GM20431 (cell line): ENCODE measurements around the gene APOE.
"Not testable (repeated sequence)": the region's sequence is repeated elsewhere in the genome, so short reads cannot be mapped to it uniquely, and the experiment has no call there.

Experiments used
- in situ Hi-C: fragments of 300-500 bp; cut with MseI, MboI; formaldehyde crosslinking; loops from one replicate; pipeline ENCODE4 v1.15.0; 2020; ENCODE audit warnings: low sequenced_read_pairs; ENCODE audit not compliant: unreplicated experiment

Gene APOE

DNA sequence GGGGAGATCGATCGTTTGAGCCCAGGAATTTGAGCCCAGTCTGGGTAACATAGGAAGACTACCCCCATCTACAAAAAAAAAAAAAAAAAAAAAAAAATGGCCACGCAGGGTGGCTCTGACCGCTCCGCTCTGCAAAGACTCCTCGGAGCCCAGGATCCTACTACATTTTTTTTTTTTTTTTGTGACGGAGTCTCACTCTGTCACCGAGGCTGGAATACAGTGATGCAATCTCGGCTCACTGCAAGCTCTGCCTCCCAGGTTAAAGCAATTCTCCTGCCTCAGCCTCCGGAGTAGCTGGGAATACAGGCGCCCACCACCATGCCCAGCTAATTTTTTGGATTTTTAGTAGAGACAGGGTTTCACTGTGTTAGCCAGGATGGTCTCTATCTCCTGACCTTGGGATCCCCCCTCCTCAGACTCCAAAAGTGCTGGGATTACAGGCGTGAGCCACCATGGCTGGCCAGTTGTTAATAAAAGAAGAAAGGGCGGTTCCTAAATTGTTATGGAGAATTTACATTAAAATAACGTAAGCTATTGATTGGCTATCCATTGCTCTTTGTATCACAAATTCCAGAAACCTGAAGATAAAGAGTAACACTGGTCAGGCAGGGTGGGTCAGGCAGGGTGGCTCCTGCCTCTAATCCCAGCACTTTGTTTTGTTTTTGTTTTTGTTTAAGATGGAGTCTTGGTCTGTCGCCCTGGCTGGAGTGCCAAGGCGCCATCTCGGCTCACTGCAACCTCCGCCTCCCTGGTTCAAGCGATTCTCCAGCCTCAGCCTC, 22.8 kb upstream of the APOE start:
- in situ Hi-C loops, result not testable (repeated sequence)

DNA sequence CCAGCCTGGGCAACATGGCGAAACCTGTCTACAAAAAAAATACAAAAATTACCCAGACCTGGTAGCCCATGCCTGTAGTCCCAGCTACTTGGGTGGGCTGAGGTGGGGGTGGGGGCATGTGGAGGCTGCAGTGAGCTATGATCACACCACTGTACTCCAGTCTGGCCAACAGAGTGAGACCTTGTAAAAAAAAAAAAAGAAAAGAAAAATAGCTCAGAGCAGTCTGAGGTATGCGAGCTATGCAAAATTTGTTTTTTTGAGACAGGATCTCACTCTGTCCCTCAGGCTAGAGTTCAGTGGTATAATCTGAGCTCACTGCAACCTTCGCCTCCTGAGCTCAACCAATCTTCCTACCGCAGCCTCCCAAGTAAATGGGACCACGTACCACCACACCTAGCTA, 21.7 kb upstream of the APOE start:
- in situ Hi-C loops, result no loop called here

DNA sequence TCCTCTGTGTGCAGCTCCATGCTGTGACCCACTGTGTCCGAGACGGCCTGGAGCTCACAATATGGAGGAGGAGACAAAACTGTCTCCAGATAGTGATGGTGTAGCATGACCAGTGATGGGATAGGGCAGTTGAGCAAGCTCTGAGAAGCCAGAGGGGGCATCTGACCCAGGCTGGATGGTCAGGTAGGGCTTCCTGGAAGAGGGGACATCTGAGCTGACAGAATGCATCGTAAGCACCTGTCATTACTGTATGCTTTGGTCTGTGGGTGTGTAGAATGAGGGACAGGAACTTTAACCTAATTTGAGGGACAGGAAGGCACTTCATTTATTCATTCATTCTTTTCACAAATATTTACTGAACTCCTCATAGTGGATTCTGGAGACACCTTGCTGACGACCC, 21.0 kb upstream of the APOE start:
- in situ Hi-C loops, result no loop called here

DNA sequence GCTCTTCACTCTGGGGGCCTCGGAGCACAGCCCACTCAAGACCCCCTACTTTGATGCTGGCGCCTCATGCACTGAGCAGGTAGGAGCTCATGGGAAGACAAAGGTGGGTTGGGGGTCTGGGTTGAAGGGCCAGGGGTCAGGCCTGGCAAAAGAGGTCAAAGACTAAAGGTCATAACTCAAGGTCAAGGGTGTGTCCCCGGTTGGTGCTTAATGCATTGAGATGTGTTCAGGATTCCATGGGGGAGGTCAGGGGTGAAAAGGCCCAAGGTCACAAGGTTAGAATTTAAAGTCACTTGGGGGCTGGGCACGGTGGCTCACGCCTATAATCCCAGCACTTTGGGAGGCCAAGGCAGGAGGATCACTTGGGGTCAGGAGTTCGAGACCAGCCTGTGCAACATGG, 19.5 kb upstream of the APOE start:
- in situ Hi-C loops, result no loop called here

DNA sequence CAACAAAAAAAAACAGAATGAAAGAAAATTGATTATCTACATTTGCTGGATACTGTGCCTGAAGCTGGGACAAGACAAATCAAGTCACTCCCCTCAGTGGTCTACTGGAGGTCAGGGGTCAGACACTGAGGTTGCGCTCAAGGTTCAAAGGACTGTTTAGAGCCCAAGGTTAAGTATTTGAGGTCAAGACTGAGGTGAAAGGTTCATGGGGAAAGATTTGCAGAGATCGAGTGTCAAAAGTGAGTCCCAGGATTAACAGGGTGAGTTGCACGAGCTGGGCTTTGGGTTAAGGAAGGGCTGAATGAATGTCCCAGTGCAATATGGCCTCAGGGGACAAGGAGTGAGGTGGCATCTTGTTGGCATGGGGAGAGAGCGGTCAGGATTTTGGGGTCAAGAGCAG, 17.9 kb upstream of the APOE start:
- in situ Hi-C loops, result no loop called here

DNA sequence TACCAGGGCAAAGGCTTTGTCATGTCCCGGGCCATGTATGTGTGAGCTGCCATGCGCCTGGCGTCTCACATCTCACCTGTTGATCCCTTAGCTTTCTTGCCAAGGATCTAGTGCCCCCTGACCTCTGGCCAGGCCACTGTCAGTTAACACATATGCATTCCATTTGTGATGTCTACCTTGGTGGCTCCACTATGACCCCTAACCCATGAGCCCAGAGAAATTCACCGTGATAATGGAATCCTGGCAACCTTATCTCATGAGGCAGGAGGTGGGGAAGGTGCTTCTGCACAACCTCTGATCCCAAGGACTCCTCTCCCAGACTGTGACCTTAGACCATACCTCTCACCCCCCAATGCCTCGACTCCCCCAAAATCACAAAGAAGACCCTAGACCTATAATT, 17.3 kb upstream of the APOE start:
- in situ Hi-C loops, result not testable (repeated sequence)

DNA sequence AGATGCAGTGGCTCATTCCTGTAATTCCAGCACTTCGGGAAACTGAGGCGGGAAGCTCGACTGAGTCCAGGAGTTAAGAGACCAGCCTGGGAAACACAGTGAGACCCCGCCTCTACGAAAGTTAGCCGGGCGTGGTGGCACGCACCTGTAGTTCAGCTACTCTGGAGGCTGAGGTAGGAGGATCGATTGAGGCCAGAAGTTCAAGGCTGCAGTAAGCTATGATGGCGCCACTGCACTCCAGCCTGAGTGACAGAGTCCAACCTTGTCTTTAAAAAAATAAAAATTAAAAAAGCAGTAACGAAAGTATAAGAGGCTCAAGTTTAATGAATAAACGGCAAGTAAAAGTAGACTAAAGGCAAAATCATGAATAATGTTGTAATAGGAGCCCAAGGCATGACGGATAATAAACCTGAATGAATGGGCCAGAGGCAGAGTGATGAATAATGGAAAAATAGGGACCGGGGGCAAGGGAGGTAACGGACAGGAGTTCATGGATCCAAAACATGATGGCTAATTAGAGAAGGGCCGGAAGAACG, 15.7 kb upstream of the APOE start:
- in situ Hi-C loops, result no loop called here

DNA sequence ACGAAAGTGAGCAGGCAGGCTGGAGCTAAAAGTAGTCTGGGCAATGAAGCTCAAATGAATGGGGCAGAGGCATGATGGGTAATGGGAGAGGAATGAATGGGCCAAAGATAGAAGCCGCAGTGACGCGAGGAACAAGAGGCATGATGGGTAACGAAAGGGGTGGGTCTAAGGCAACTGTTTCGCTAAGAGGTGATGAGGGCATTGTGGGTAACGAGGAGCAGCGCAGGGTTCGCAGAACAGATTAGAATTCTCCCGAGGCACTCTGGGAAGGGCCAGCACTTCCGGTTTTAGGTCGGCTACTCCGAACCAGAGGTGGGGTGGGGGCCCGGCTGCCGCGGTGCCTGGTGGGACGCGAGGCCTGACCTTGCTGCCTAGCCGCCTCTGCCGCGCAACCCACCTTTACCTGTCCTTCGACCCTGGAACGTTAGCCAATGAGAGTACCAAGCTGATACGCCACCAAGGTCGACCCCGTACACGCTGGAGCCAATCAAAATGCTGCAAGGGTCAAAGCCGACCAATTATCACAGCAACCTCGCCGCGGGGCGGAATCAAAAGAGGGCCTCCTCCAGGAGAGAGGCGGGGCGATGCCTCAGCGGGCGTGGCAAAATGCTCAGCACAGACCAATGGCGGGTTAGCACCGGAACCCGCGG, 15.1 kb upstream of the APOE start:
- in situ Hi-C loops, result no loop called here

DNA sequence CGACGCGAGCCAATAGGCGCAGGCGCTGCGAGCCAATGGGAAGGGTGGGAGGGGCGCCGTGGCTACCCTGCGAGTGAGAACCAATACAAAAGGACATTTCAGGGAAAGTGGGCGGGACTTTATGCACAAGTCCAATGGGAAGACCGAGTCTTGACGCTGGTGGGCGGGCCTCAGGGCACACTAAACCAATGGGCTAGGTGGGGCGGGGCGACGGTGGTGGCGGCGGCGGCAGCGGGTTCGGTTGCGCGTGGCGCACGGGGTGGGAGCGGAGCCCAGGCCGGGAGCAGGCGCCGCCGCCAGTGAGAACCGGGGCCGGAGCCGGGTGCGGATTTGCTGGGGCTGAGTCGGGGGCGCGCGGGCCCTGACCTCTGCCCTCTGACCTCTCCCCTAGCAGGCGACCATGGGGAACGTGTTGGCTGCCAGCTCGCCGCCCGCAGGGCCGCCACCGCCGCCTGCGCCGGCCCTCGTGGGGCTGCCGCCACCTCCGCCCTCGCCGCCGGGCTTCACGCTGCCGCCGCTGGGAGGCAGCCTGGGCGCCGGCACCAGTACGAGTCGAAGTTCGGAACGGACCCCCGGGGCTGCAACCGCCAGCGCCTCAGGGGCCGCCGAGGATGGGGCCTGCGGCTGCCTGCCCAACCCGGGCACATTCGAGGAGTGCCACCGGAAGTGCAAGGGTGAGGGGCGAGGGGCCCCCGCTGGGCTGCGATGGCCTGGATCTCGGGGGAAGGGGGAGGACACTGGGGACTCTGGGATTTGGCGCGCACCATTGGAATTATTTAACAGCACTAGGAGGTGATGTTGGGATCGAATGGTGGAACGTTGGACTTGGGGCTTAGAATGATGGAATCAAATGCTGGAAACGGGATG, 14.3 kb upstream of the APOE start, which contains the start of gene TOMM40:
TSS of gene TOMM40 (plus strand) at position 239 of the 867 bp plus-strand sequence. CDS start at position 401, 162 bp downstream.
- in situ Hi-C loops, result no loop called here

DNA sequence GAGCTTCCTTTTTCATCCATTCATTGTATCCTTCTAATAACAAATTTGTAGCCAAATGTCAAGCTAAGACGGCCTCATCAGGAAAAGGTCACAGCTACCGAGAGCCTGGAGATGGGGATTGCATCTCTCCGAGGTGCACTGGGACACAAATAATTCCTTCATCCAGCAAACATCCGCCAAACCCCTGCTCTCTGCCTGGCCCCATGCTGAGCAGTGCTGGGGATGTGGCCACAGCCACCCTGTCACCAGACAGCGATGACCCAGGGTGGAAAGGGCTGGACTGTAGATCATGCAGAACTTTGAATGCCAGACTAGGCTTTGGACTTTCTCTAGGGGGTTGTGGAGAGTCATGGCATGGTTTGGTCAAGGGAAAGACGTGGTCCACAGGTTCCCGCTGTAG, 12.7 kb upstream of the APOE start:
- in situ Hi-C loops, result no loop called here

DNA sequence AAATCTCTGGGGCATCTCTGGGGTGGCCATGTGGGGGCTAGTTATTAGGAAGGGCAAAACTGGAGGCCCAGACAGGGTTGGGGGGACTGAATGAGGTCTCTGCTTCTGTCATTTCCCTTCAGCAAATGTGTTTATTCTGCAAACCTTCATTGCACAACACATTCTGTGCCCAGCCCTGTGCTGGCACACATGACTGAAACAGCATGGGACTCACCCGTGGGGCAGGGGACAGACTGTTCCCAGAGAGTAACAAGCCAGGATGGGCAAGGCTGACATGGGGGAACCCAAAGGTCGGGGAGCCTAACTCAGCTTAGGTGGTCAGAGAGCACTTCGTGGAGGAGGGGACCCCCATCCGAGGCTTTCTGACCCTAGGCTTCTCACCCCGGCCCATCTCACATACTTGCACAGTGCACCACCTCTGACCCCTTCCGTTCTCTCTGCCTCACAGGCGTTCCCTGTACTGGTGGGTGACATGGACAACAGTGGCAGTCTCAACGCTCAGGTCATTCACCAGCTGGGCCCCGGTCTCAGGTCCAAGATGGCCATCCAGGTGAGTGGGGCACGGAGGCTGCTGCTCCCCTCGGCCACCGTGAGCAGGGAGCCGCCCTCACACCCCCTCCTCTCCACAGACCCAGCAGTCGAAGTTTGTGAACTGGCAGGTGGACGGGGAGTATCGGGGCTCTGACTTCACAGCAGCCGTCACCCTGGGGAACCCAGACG, 12.1 kb upstream of the APOE start:
- in situ Hi-C loops, result no loop called here

DNA sequence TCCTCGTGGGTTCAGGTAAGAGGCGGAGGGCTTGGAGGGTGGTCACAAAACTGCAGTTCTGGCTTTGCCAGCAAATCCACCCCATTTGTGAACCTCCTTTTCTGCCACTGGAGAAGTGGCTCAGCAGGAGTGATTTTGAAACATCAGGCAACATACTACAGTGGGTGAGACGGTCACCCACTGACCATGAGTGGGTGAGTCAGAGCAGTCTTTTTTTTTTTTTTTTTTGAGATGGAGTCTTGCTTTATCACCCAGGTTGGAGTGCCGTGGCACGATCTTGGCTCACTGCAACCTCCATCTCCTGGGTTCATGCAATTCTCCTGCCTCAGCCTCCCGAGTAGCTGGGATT, 11.6 kb upstream of the APOE start:
- in situ Hi-C loops, result no loop called here

DNA sequence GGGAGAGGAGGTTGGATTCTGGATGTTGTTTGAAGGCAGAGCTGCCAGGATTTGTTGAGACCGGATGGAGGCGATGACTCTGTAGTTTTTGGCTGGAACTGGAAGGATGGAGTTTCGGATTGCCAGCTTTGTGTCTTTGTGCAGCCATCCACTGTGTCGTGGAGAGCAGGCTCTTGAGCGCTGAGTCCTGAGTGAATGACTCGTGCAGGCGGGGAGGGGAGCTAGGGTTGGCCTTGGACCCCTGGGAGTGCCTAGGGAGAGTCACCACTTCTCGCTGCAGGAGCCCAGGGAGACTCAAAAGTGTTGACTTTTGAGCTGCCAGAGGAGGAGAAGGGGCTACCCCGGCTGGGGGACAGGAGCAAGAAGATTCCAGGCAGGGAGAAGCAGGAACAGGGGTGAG, 10.7 kb upstream of the APOE start:
- in situ Hi-C loops, result no loop called here

DNA sequence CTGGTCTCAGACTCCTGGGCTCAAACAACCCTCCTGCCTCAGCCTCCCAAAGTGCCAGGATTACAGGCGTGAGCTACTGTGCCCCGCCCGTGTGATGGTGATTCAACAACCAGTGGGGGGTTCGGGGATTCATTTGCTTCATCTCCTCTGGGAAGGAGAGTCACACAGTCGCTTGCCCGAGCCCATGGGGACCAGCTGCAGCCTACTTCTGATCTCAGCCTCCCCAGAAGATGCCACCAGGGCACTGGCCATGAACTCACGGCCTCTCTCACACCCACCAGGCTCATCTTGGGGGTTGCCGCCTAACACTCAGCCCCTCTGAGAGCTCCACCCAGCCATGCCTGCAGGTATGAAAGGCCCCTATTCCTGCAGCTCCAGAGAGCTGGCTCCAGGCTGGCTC, 7.8 kb upstream of the APOE start:
- in situ Hi-C loops, result no loop called here

DNA sequence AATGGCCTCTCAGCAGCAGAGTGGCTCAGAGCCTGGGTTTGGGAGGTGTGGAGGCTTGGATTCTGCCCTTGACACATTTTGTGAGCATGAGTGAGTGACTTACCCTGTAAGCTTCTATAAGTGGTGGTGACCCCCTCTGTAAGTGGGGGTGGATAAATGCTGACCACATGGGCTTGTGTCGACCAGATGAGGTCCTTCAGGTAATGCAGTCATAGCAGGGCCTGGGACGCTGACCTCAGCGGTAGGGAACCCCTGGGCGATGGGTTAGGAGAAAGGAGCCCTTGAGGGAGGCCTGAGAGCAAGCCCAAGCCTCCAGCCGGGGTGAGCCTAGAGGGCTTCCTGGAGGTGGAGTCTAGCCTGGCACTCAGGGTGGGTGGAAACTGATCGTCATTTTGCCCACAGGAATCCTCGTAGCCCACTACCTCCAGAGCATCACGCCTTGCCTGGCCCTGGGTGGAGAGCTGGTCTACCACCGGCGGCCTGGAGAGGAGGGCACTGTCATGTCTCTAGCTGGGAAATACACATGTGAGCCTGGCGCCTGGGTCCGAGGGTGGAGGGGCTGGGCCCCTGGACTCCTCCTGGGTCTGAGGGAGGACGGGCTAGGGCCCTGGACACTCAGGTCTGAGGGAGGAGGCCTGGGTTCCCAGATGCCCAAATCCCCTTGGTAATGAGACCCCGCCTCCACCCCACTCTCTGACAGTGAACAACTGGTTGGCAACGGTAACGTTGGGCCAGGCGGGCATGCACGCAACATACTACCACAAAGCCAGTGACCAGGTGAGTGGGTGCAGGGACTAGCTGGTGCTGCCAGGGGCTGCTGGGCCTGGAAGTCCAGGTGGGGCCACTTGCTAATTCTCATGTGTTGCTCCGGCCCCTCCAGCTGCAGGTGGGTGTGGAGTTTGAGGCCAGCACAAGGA, 5.0 kb upstream of the APOE start:
- in situ Hi-C loops, result loop anchor here (10.0 kb wide), 1 partner anchor 54 kb away; the partner anchor contains the start of gene CLPTM1

DNA sequence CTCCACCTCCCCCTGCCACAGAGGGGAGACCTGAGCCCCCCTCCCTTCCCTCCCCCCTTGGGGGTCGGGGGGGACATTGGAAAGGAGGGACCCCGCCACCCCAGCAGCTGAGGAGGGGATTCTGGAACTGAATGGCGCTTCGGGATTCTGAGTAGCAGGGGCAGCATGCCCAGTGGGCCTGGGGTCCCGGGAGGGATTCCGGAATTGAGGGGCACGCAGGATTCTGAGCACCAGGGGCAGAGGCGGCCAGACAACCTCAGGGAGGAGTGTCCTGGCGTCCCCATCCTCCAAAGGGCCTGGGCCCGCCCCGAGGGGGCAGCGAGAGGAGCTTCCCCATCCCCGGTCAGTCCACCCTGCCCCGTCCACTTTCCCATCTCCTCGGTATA, 2.4 kb upstream of the APOE start:
- in situ Hi-C loops, result loop anchor here (10.0 kb wide), 1 partner anchor 52 kb away; the partner anchor contains the start of gene CLPTM1

DNA sequence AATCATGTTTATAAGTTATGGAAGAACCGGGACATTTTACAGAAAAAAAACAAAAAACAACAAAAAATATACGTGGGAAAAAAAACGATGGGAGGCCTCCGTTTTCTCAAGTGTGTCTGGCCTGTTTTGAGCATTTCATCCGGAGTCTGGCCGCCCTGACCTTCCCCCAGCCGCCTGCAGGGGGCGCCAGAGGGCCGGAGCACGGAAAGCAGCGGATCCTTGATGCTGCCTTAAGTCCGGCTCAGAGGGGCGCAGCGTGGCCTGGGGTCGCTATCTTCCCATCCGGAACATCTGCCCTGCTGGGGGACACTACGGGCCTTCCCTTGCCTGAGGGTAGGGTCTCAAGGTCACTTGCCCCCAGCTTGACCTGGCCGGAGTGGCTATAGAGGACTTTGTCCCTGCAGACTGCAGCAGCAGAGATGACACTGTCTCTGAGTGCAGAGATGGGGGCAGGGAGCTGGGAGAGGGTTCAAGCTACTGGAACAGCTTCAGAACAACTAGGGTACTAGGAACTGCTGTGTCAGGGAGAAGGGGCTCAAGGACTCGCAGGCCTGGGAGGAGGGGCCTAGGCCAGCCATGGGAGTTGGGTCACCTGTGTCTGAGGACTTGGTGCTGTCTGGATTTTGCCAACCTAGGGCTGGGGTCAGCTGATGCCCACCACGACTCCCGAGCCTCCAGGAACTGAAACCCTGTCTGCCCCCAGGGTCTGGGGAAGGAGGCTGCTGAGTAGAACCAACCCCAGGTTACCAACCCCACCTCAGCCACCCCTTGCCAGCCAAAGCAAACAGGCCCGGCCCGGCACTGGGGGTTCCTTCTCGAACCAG, 1.8 kb upstream of the APOE start:
- in situ Hi-C loops, result loop anchor here (10.0 kb wide), 1 partner anchor 51 kb away; the partner anchor contains the start of gene CLPTM1

DNA sequence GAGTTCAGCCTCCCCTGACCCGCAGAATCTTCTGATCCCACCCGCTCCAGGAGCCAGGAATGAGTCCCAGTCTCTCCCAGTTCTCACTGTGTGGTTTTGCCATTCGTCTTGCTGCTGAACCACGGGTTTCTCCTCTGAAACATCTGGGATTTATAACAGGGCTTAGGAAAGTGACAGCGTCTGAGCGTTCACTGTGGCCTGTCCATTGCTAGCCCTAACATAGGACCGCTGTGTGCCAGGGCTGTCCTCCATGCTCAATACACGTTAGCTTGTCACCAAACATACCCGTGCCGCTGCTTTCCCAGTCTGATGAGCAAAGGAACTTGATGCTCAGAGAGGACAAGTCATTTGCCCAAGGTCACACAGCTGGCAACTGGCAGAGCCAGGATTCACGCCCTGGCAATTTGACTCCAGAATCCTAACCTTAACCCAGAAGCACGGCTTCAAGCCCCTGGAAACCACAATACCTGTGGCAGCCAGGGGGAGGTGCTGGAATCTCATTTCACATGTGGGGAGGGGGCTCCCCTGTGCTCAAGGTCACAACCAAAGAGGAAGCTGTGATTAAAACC, 1.1 kb upstream of the APOE start:
- in situ Hi-C loops, result loop anchor here (10.0 kb wide), 1 partner anchor 50 kb away; the partner anchor contains the start of gene CLPTM1
